HepG2 (cell line): ENCODE measurements around the gene PAK1IP1. TPM values are rescaled to one million over a fixed set of nuclear protein-coding genes. Genes with fewer than 3 reads are reported as not detected.
A peak's percentile ranks its signal among the peaks of the same experiment; 100 is the strongest.

ENCODE experiments used
- HOXA9 ChIP-seq: sonication (generic); formaldehyde crosslinking; IDR thresholded peaks from 2 replicates; pipeline ENCODE4 v1.8.1; 2022; ENCODE audit warnings: missing genetic modification reagents, mild to moderate bottlenecking, moderate library complexity, borderline replicate concordance
- JUND ChIP-seq: sonication (generic); formaldehyde crosslinking; IDR thresholded peaks from 2 replicates; pipeline ENCODE4 v1.8.0; 2022; ENCODE audit warnings: mild to moderate bottlenecking, missing genetic modification reagents
- KDM4B ChIP-seq: sonication (generic); formaldehyde crosslinking; IDR thresholded peaks from 2 replicates; pipeline ENCODE4 v1.4.0; 2020; ENCODE audit warnings: missing genetic modification reagents
- KDM6A ChIP-seq: IDR thresholded peaks from 2 replicates; pipeline ENCODE4 v1.6.1; 2016; ENCODE audit warnings: low read depth
- MED13 ChIP-seq: sonication (generic); formaldehyde crosslinking; IDR thresholded peaks from 2 replicates; pipeline ENCODE4 v1.5.0; 2020; ENCODE audit warnings: missing genetic modification reagents
- PAWR ChIP-seq: sonication (generic); formaldehyde crosslinking; IDR thresholded peaks from 2 replicates; pipeline ENCODE4 v1.4.0; 2020; ENCODE audit warnings: missing genetic modification reagents, mild to moderate bottlenecking, borderline replicate concordance
- SP5 ChIP-seq: IDR thresholded peaks from 2 replicates; pipeline ENCODE4 v1.6.1; 2016; ENCODE audit warnings: low read depth, borderline replicate concordance
- SRSF9 ChIP-seq: fragments of 200-400 bp; formaldehyde crosslinking; IDR thresholded peaks from 2 replicates; pipeline ENCODE4 v1.6.1; 2018; ENCODE audit warnings: borderline replicate concordance, mild to moderate bottlenecking, low read depth, low read length; ENCODE audit not compliant: insufficient read depth, poor library complexity, severe bottlenecking
- SSRP1 ChIP-seq: IDR thresholded peaks from 2 replicates; pipeline ENCODE4 v1.6.1; 2016; ENCODE audit warnings: control low read depth
- TEAD3 ChIP-seq: optimal IDR thresholded peaks from 2 replicates; pipeline ENCODE3; 2016; ENCODE audit warnings: borderline replicate concordance
- THYN1 ChIP-seq: sonication (generic); formaldehyde crosslinking; IDR thresholded peaks from 2 replicates; pipeline ENCODE4 v1.8.1; 2023; ENCODE audit warnings: low read depth, mild to moderate bottlenecking, moderate library complexity, missing genetic modification reagents, borderline replicate concordance
- ZBTB38 ChIP-seq: sonication (generic); formaldehyde crosslinking; IDR thresholded peaks from 2 replicates; pipeline ENCODE4 v1.5.1; 2020; ENCODE audit warnings: mild to moderate bottlenecking, missing genetic modification reagents
- ZNF232 ChIP-seq: sonication (generic); formaldehyde crosslinking; IDR thresholded peaks from 2 replicates; pipeline ENCODE4 v1.4.0; 2020; ENCODE audit warnings: missing genetic modification reagents, borderline replicate concordance
- ZNF3 ChIP-seq: IDR thresholded peaks from 2 replicates; pipeline ENCODE4 v1.7.0; 2017; ENCODE audit warnings: inconsistent platforms
- ZNF468 ChIP-seq: sonication (generic); formaldehyde crosslinking; IDR thresholded peaks from 2 replicates; pipeline ENCODE4 v1.8.0; 2022; ENCODE audit warnings: mild to moderate bottlenecking, moderate library complexity, missing genetic modification reagents
- ZNF512B ChIP-seq: sonication (generic); formaldehyde crosslinking; IDR thresholded peaks from 2 replicates; pipeline ENCODE4 v1.5.1; 2020; ENCODE audit warnings: missing genetic modification reagents, mild to moderate bottlenecking, borderline replicate concordance
- ZNF547 ChIP-seq: sonication (generic); formaldehyde crosslinking; IDR thresholded peaks from 2 replicates; pipeline ENCODE4 v1.5.1; 2020; ENCODE audit warnings: mild to moderate bottlenecking, missing genetic modification reagents
- ZNF556 ChIP-seq: sonication (generic); formaldehyde crosslinking; IDR thresholded peaks from 2 replicates; pipeline ENCODE4 v1.4.0; 2020; ENCODE audit warnings: mild to moderate bottlenecking, missing genetic modification reagents, borderline replicate concordance
- ZNF609 ChIP-seq: sonication (generic); formaldehyde crosslinking; IDR thresholded peaks from 2 replicates; pipeline ENCODE4 v1.4.0; 2020; ENCODE audit warnings: mild to moderate bottlenecking, missing genetic modification reagents, borderline replicate concordance
- ZNF788 ChIP-seq: sonication (generic); formaldehyde crosslinking; IDR thresholded peaks from 2 replicates; pipeline ENCODE4 v1.5.0; 2020; ENCODE audit warnings: mild to moderate bottlenecking, missing genetic modification reagents, borderline replicate concordance
- polyA plus RNA-seq, 8 experiments: library from polyadenylated mRNA; depleted of rRNA in 3 of 8; stranded (reverse) in 7 of 8; unstranded in 1 of 8; fragments of >200 nt; fragmentation: Illumina TruSeq in 4 of 8; extraction: Trizol in 4 of 8; gene quantifications; 2 replicates each; pipeline versions ENCODE4 v1.2.1 to v1.2.3, GENCODE V29; 2011 to 2016; ENCODE audit warnings: low read depth in 4 of 8, missing spikeins in 1 of 8, mixed read lengths in 1 of 8; ENCODE audit not compliant: insufficient read depth in 1 of 8
- total RNA-seq, 5 experiments: library from RNA; depleted of rRNA; stranded (reverse); fragments of >200 nt; fragmentation: Illumina TruSeq; extraction: Trizol; gene quantifications; 2 replicates each; pipeline ENCODE4 v1.2.3, GENCODE V29; 2016; ENCODE audit warnings: low read depth in 1 of 5
- TF ChIP-seq, protein P1 (sequence below): sonication (generic); formaldehyde crosslinking; IDR thresholded peaks from 2 replicates; pipeline ENCODE4 v1.4.0; 2020; ENCODE audit warnings: missing genetic modification reagents

PAK1IP1 gene
- total and polyA plus RNA-seq, 2 of the 13 experiments (the other 11 are each of a cell fraction or from before 2014, with no cell fraction given): 23.4 to 66.2 TPM

- TF ChIP-seq ZNF609 (CRISPR knock-in tag) (peak; percentile 72; the same call in 1 of the 2 replicates), KDM4B (CRISPR knock-in tag) (no peak), ZNF232 (no peak; the same call in 1 of the 2 replicates), ZNF556 (CRISPR knock-in tag) (peak; percentile 83; the same call in 1 of the 2 replicates), KDM6A (0 out of 2 replicates have a peak, but pooled peaks have one; percentile 45), ZNF547 (CRISPR knock-in tag) (peak; percentile 94; the same call in 1 of the 2 replicates), SP5 (CRISPR knock-in tag) (peak; percentile 97), SRSF9 (no peak), ZNF3 (CRISPR knock-in tag) (no peak; the same call in 1 of the 2 replicates), JUND (CRISPR knock-in tag) (no peak), MED13 (CRISPR knock-in tag) (no peak), ZNF788 (CRISPR knock-in tag) (peak; percentile 97), HOXA9 (CRISPR knock-in tag) (0 out of 2 replicates have a peak, but pooled peaks have one; percentile 22), SSRP1 (no peak), ZNF468 (no peak), ZBTB38 (CRISPR knock-in tag) (peak; percentile 83), THYN1 (CRISPR knock-in tag) (no peak), PAWR (CRISPR knock-in tag) (no peak), ZNF512B (peak; percentile 94; the same call in 1 of the 2 replicates), TEAD3 (peak; percentile 80)
- TF ChIP-seq, protein P1, sequence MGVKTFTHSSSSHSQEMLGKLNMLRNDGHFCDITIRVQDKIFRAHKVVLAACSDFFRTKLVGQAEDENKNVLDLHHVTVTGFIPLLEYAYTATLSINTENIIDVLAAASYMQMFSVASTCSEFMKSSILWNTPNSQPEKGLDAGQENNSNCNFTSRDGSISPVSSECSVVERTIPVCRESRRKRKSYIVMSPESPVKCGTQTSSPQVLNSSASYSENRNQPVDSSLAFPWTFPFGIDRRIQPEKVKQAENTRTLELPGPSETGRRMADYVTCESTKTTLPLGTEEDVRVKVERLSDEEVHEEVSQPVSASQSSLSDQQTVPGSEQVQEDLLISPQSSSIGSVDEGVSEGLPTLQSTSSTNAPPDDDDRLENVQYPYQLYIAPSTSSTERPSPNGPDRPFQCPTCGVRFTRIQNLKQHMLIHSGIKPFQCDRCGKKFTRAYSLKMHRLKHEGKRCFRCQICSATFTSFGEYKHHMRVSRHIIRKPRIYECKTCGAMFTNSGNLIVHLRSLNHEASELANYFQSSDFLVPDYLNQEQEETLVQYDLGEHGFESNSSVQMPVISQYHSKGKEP (CRISPR knock-in tag): no peak; the same call in 1 of the 2 replicates
These were observed 52.6 kb downstream of the PAK1IP1 start, which contains the start of gene TMEM14B (continued) for GRCh38 chr6:10747251-10747972.
